SH-SY5Y (cell line): Measurements from ENCODE around the gene RSU1.

Experiments
- GATA2 ChIP-seq: IDR thresholded peaks from 2 replicates; pipeline ENCODE4 v1.6.1; 2011; ENCODE audit warnings: mild to moderate bottlenecking, low read depth, low read length
- GATA3 ChIP-seq: IDR thresholded peaks from 2 replicates; pipeline ENCODE4 v1.6.1; 2011; ENCODE audit warnings: low read depth, mild to moderate bottlenecking, low read length, moderate library complexity

DNA sequence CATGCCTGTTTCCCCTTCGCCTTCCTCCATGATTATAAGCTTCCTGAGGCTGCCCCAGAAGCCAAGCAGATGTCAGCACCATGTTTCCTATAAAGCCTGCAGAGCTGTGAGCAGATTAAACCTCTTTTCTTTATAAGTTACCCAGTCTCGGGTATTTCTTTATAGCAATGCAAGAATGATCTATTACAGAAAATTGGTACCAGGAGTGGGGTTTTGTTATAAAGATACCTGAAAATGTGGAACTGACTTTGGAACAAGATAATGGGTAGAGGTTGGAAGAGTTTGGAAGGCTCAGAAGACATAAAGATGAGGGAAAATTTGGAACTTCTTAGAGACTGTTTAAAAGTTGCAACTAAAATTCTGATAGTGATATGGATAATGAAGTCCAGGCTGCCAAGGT lies 4.8 kb upstream of the RSU1 start:
- TF ChIP-seq GATA3 = no peak
- TF ChIP-seq GATA2 = no peak
